H1 (cell line): ENCODE measurements around the gene TMSB10. TPM values are rescaled to one million over a fixed set of nuclear protein-coding genes. Genes with fewer than 3 reads are reported as not detected.
A peak's percentile ranks its signal among the peaks of the same experiment; 100 is the strongest.

Experiments
- CTCF ChIA-PET: fragments of 300-600 bp; sonication (Branson Sonifier 250); formaldehyde crosslinking; loops from one replicate; lab custom pipeline; 2021; ENCODE audit not compliant: partially characterized antibody; lab: Charles Lee
- POLR2A ChIA-PET: fragments of 300-600 bp; sonication (Branson Sonifier 250); formaldehyde crosslinking; loops from one replicate; lab custom pipeline; 2021; ENCODE audit warnings: inconsistent platforms; ENCODE audit not compliant: partially characterized antibody; lab: Charles Lee
- DNase-seq, 2 experiments: peaks; one replicate each; pipeline versions ENCODE4 v3.0.0 to v3.0.0-alpha.2; 2010 to 2022; ENCODE audit warnings: low spot score in 2 of 2, low read depth in 1 of 2, mixed read lengths in 1 of 2
- FAIRE-seq: peaks from 2 replicates; lab custom pipeline; 2011; peaks lifted over from hg19 to GRCh38; lab: Jason Lieb, UNC
- H2AFZ ChIP-seq: 2 replicates; pipeline ENCODE4 v1.8.1; 2012; ENCODE audit warnings: low read length, inconsistent platforms
- H2AK5ac ChIP-seq: 2 replicates; pipeline ENCODE4 v1.6.1; 2013; ENCODE audit warnings: low read depth, low read length
- H2BK120ac ChIP-seq: replicated peaks from 2 replicates; pipeline ENCODE3; 2013; ENCODE audit warnings: low read depth, low read length, inconsistent platforms
- H2BK12ac ChIP-seq: 2 replicates; pipeline ENCODE4 v1.6.1; 2013; ENCODE audit warnings: low read depth, low read length
- H2BK15ac ChIP-seq: 2 replicates; pipeline ENCODE4 v1.6.1; 2013; ENCODE audit warnings: low read length
- H2BK20ac ChIP-seq: 2 replicates; pipeline ENCODE4 v1.6.1; 2013; ENCODE audit warnings: low read length
- H2BK5ac ChIP-seq: 2 replicates; pipeline ENCODE4 v1.6.1; 2013; ENCODE audit warnings: low read depth, low read length
- H3K14ac ChIP-seq: 2 replicates; pipeline ENCODE4 v1.6.1; 2013; ENCODE audit warnings: inconsistent platforms; ENCODE audit not compliant: insufficient read length
- H3K18ac ChIP-seq: 2 replicates; pipeline ENCODE4 v1.6.1; 2013; ENCODE audit warnings: low read length; ENCODE audit errors: extremely low read depth
- H3K23ac ChIP-seq: 2 replicates; pipeline ENCODE4 v1.6.1; 2013; ENCODE audit warnings: inconsistent platforms; ENCODE audit not compliant: insufficient read length
- H3K23me2 ChIP-seq: 2 replicates; pipeline ENCODE4 v1.6.1; 2013; ENCODE audit warnings: low read depth, low read length
- H3K27ac ChIP-seq: 2 replicates; pipeline ENCODE4 v1.6.1; 2011; ENCODE audit warnings: low read depth, low read length, inconsistent platforms
- H3K27me3 ChIP-seq, 4 experiments: replicated peaks in 1 of 4; 1 replicate in 1 of 4; 2 replicates in 3 of 4; pipeline versions ENCODE4 v1.6.1 to v1.8.1; 2011 to 2013; ENCODE audit warnings: low read length in 3 of 4, mild to moderate bottlenecking in 3 of 4, inconsistent platforms in 2 of 4, mixed read lengths in 2 of 4, moderate library complexity in 1 of 4; ENCODE audit not compliant: control insufficient read depth in 3 of 4, insufficient read depth in 3 of 4; ENCODE audit errors: extremely low read depth in 1 of 4
- H3K36me3 ChIP-seq, 4 experiments: 2 replicates each; pipeline versions ENCODE4 v1.6.1 to v1.8.1; 2011 to 2013; ENCODE audit warnings: mild to moderate bottlenecking in 4 of 4, low read length in 3 of 4, moderate library complexity in 2 of 4, control low read depth in 1 of 4, inconsistent platforms in 1 of 4; ENCODE audit not compliant: insufficient read depth in 4 of 4, control insufficient read depth in 2 of 4
- H3K4ac ChIP-seq: replicated peaks from 2 replicates; pipeline ENCODE3; 2013; ENCODE audit warnings: low read length, low read depth, mixed read lengths, inconsistent platforms; ENCODE audit not compliant: insufficient read length
- H3K4me1 ChIP-seq, 4 experiments: replicated peaks in 1 of 4; 1 replicate in 1 of 4; 2 replicates in 3 of 4; pipeline versions ENCODE4 v1.6.1 to v1.8.1; 2011 to 2013; ENCODE audit warnings: low read length in 3 of 4, inconsistent platforms in 2 of 4, mixed read lengths in 1 of 4; ENCODE audit not compliant: insufficient read depth in 4 of 4, control insufficient read depth in 3 of 4
- H3K4me2 ChIP-seq, 2 experiments: 2 replicates each; pipeline versions ENCODE4 v1.6.1 to v1.8.1; 2011 to 2013; ENCODE audit warnings: low read depth in 2 of 2, low read length in 2 of 2, control low read depth in 1 of 2, inconsistent platforms in 1 of 2, mild to moderate bottlenecking in 1 of 2; ENCODE audit not compliant: insufficient read depth in 1 of 2
- H3K4me3 ChIP-seq, 4 experiments: fragments of 200-600, 300-600 bp in 1 of 4; sonication (generic), shearing (Covaris generic), sonication (Bioruptor Twin) in 1 of 4; 2 replicates each; pipeline versions ENCODE4 v1.5.1 to v1.8.1; 2011 to 2016; ENCODE audit warnings: low read length in 4 of 4, low read depth in 3 of 4, control low read depth in 2 of 4, inconsistent platforms in 2 of 4, mild to moderate bottlenecking in 2 of 4, mixed read lengths in 1 of 4, moderate library complexity in 1 of 4; ENCODE audit not compliant: insufficient read depth in 2 of 4; ENCODE audit errors: extremely low read depth in 1 of 4
- H3K56ac ChIP-seq: replicated peaks from 2 replicates; pipeline ENCODE3; 2013; ENCODE audit warnings: low read depth, mild to moderate bottlenecking, mixed read lengths, low read length, inconsistent platforms; ENCODE audit not compliant: insufficient read length
- H3K79me1 ChIP-seq: 2 replicates; pipeline ENCODE4 v1.6.1; 2013; ENCODE audit warnings: low read depth, low read length, control low read depth
- H3K79me2 ChIP-seq, 2 experiments: 2 replicates each; pipeline versions ENCODE4 v1.6.1 to v1.8.1; 2012 to 2013; ENCODE audit warnings: low read length in 2 of 2, mild to moderate bottlenecking in 2 of 2, inconsistent platforms in 1 of 2; ENCODE audit not compliant: insufficient read depth in 2 of 2, control insufficient read depth in 1 of 2
- H3K9ac ChIP-seq, 4 experiments: replicated peaks in 1 of 4; 1 replicate in 1 of 4; 2 replicates in 3 of 4; pipeline versions ENCODE4 v1.6.1 to v1.8.1; 2011 to 2013; ENCODE audit warnings: low read depth in 3 of 4, low read length in 3 of 4, control low read depth in 2 of 4, mild to moderate bottlenecking in 2 of 4, moderate library complexity in 2 of 4, inconsistent platforms in 1 of 4; ENCODE audit errors: extremely low read depth in 1 of 4
- H3K9me3 ChIP-seq, 2 experiments: 2 replicates each; pipeline versions ENCODE4 v1.6.1 to v1.8.1; 2012 to 2013; ENCODE audit warnings: mild to moderate bottlenecking in 2 of 2, moderate library complexity in 2 of 2, control low read depth in 1 of 2, inconsistent platforms in 1 of 2, low read depth in 1 of 2, low read length in 1 of 2, mixed read lengths in 1 of 2; ENCODE audit not compliant: insufficient read depth in 2 of 2
- H4K20me1 ChIP-seq, 2 experiments: replicated peaks in 1 of 2; 2 replicates each; pipeline versions ENCODE3 to v1.8.1; 2011 to 2013; ENCODE audit warnings: inconsistent platforms in 2 of 2, low read length in 2 of 2, mild to moderate bottlenecking in 1 of 2; ENCODE audit not compliant: insufficient read depth in 2 of 2, control insufficient read depth in 1 of 2
- H4K5ac ChIP-seq: 2 replicates; pipeline ENCODE4 v1.6.1; 2013; ENCODE audit warnings: low read length, low read depth, mixed read lengths, inconsistent platforms; ENCODE audit not compliant: insufficient read length
- H4K8ac ChIP-seq: 2 replicates; pipeline ENCODE4 v1.8.0; 2013; ENCODE audit warnings: mild to moderate bottlenecking, moderate library complexity, low read length, inconsistent platforms; ENCODE audit not compliant: insufficient read depth; ENCODE audit errors: extremely low read depth
- H4K91ac ChIP-seq: replicated peaks from 2 replicates; pipeline ENCODE3; 2013; ENCODE audit warnings: low read length, mixed read lengths, inconsistent platforms; ENCODE audit not compliant: insufficient read length
- CEBPB ChIP-seq: IDR thresholded peaks from 2 replicates; pipeline ENCODE4 v1.6.1; 2012; ENCODE audit warnings: low read depth, low read length
- CHD2 ChIP-seq: IDR thresholded peaks from 2 replicates; pipeline ENCODE4 v1.6.1; 2012; ENCODE audit warnings: low read length, improper control_type of control experiment
- CREB1 ChIP-seq: IDR thresholded peaks from 2 replicates; pipeline ENCODE4 v1.6.1; 2012; ENCODE audit warnings: inconsistent platforms
- JUND ChIP-seq: IDR thresholded peaks from 2 replicates; pipeline ENCODE4 v1.6.1; 2011; ENCODE audit warnings: mild to moderate bottlenecking, improper control_type of control experiment, low read length
- KDM5A ChIP-seq: fragments of 200-600 bp; IDR thresholded peaks from 2 replicates; pipeline ENCODE4 v1.7.1; 2012; ENCODE audit warnings: mild to moderate bottlenecking, low read length, inconsistent platforms, mixed read lengths
- POLR2A ChIP-seq, 2 experiments: IDR thresholded peaks; 1 replicate in 1 of 2; 2 replicates in 1 of 2; pipeline ENCODE4 v1.6.1; 2011; ENCODE audit warnings: low read depth in 2 of 2, low read length in 2 of 2, mild to moderate bottlenecking in 2 of 2; ENCODE audit errors: control extremely low read depth in 1 of 2
- POLR2AphosphoS5 ChIP-seq: IDR thresholded peaks from 2 replicates; pipeline ENCODE4 v1.6.1; 2011; ENCODE audit warnings: low read depth, low read length
- SUZ12 ChIP-seq: fragments of 200-600 bp; sonication (generic); IDR thresholded peaks from 2 replicates; pipeline ENCODE4 v1.6.1; 2012; ENCODE audit warnings: mild to moderate bottlenecking, inconsistent platforms, low read length, moderate library complexity, mixed read lengths
- TAF1 ChIP-seq: IDR thresholded peaks from 2 replicates; pipeline ENCODE4 v1.6.1; 2011; ENCODE audit warnings: mild to moderate bottlenecking, low read depth, low read length
- TBP ChIP-seq: IDR thresholded peaks from 2 replicates; pipeline ENCODE4 v1.6.1; 2011; ENCODE audit warnings: low read depth, low read length, improper control_type of control experiment
- YY1 ChIP-seq: IDR thresholded peaks from 2 replicates; pipeline ENCODE4 v1.6.1; 2011; ENCODE audit warnings: low read depth, mild to moderate bottlenecking, low read length
- WGBS, 2 experiments: shearing (Covaris generic) in 1 of 2; methylation state at CpG; one replicate each; pipeline versions ENCODE4 v1.1.6 to v1.1.7; 2013 to 2015; ENCODE audit warnings: low lambda C conversion rate in 2 of 2, mixed read lengths in 2 of 2, inconsistent platforms in 1 of 2, low coverage in 1 of 2, missing lambda C conversion rate in 1 of 2; ENCODE audit not compliant: insufficient replicate concordance in 2 of 2, insufficient coverage in 1 of 2, insufficient read length in 1 of 2; ENCODE audit errors: extremely low coverage in 1 of 2, missing lambda C conversion rate in 1 of 2; 5-methylcytosine and 5-hydroxymethylcytosine counted together
- polyA plus RNA-seq, 7 experiments: library from polyadenylated mRNA; depleted of rRNA in 3 of 7; stranded (reverse) in 5 of 7; unstranded in 2 of 7; fragments of >200 nt in 5 of 7; fragments of 200-250 nt in 2 of 7; gene quantifications; 1 replicate in 5 of 7; 2 replicates in 1 of 7; 4 replicates in 1 of 7; pipeline versions ENCODE4 v1.2.1 to v1.2.3, GENCODE V29; 2011 to 2013; ENCODE audit warnings: missing spikeins in 2 of 7, mixed read lengths in 2 of 7
- total RNA-seq: library from RNA; stranded (reverse); fragmentation: NEBNext Ultra II Directional; extraction: Animal tissue kit (Norgen Biotek cat#: 25700); gene quantifications from 2 replicates; pipeline ENCODE4 v1.2.1, GENCODE V29; 2021

The TMSB10 gene
- total and polyA plus RNA-seq, 2 of the 8 experiments (the other 6 are each of a cell fraction or from before 2014, with no cell fraction given) = 593 to 1,075 TPM

GRCh38 chr2:84906900-84907714 is 1.7 kb downstream of the TMSB10 start:
- H3K4ac ChIP-seq = no peak overlapping the region
- no peak overlapping the region; the same call in 1 of the 2 replicates for H2BK12ac ChIP-seq
- no peaks in the 10 kb centered on the region; a peak in 1 of 4 replicates for H3K9me3 ChIP-seq
- H3K36me3 ChIP-seq = peaks cover 0 to 8% (median 0%) of the 10 kb centered on the region in 4 experiments; a peak in 3 of 8 replicates
- H4K20me1 ChIP-seq = peaks cover 0 to 9% of the 10 kb centered on the region in 2 experiments
- no peak overlapping the region for H2AK5ac ChIP-seq
- no peak overlapping the region for H2AFZ ChIP-seq
- CTCF ChIA-PET = interaction anchor here (0.6 to 3.5 kb wide), 4 partner anchors 19 to 418 kb away, joined by 3 to 22 read pairs (median 4); no protein-coding TSS in a partner anchor
- H3K14ac ChIP-seq = no peak overlapping the region
- H3K23ac ChIP-seq = no peak overlapping the region
- no peak overlapping the region for H2BK20ac ChIP-seq
- WGBS, 2 experiments = 48% methylated on average over 15 of the region's 15 CpGs; no CpG with 5 or more reads in 1 of the 2 experiments
- H3K79me1 ChIP-seq = no peaks in the 10 kb centered on the region
- 0 out of 2 replicates have a peak overlapping the region, but pooled peaks have one; percentile 26 for H3K27ac ChIP-seq
- H3K4me2 ChIP-seq = peak overlapping the region; percentile 84 to 99
- H3K4me3 ChIP-seq = peak overlapping the region; percentile 82 to 99 (median 90)
- H3K4me1 ChIP-seq = peaks cover 0 to 14% (median 7%) of the 10 kb centered on the region in 4 experiments
- no peak overlapping the region for H2BK120ac ChIP-seq
- no peak overlapping the region for H2BK15ac ChIP-seq
- H3K18ac ChIP-seq = no peak overlapping the region; the same call in 1 of the 2 replicates
- FAIRE-seq = no peak
- H4K8ac ChIP-seq = no peak overlapping the region
- no peak overlapping the region for H2BK5ac ChIP-seq
- peaks cover 0 to 12% of the 10 kb centered on the region in 2 experiments; a peak in 1 of 4 replicates for H3K79me2 ChIP-seq
- H3K9ac ChIP-seq = peak overlapping the region in 3 of 4 experiments; percentile 3 to 79 (median 63); a peak in 4 of 7 replicates
- peaks cover 0 to 10% (median 8%) of the 10 kb centered on the region in 4 experiments; a peak in 6 of 7 replicates for H3K27me3 ChIP-seq
- peaks cover 20% of the 10 kb centered on the region for H3K23me2 ChIP-seq
- no peak for DNase-seq
- H4K91ac ChIP-seq = no peak overlapping the region
- H4K5ac ChIP-seq = no peak overlapping the region
- 0 out of 2 replicates have a peak, but pooled peaks have one; percentile 25 for TF ChIP-seq CREB1
- peak; percentile 47; the same call in 1 of the 2 replicates for TF ChIP-seq TBP
- TF ChIP-seq SUZ12 = 0 out of 2 replicates have a peak, but pooled peaks have one; percentile 4
- TF ChIP-seq TAF1 = peak; percentile 44; the same call in 1 of the 2 replicates
- no peak for TF ChIP-seq KDM5A
- 0 out of 2 replicates have a peak, but pooled peaks have one; percentile 15 for TF ChIP-seq CHD2
- no peak for TF ChIP-seq YY1
- TF ChIP-seq JUND = no peak
- peak; percentile 36 to 51; a peak in 2 of 3 replicates for TF ChIP-seq POLR2A (IDR thresholded peaks at IDR 0.05; ENCODE audit: control extremely low read depth in 1 of 2, low read depth in 2 of 2, low read length in 2 of 2)
- TF ChIP-seq CEBPB = no peak
- peak; percentile 35; the same call in 1 of the 2 replicates for TF ChIP-seq POLR2AphosphoS5
- TF ChIP-seq, all 59 proteins: peak for 7
- H3K56ac ChIP-seq = no peak overlapping the region
- POLR2A ChIA-PET = interaction anchor here (0.8 to 3.3 kb wide), 9 partner anchors 11 to 105 kb away, joined by 3 to 25 read pairs (median 5); no protein-coding TSS in a partner anchor
